HepG2 (cell line): ENCODE results near the gene ETF1. TPM values are rescaled to one million over a fixed set of nuclear protein-coding genes. Genes with fewer than 3 reads are reported as not detected.

Experiments used
- CBX2 ChIP-seq, 2 experiments: fragments of 200-600 bp in 1 of 2; sonication (generic); formaldehyde crosslinking in 1 of 2; IDR thresholded peaks; 2 replicates each; pipeline versions ENCODE4 v1.7.0 to v1.8.1; 2018 to 2022; ENCODE audit warnings: low read depth in 2 of 2, low read length in 1 of 2, mild to moderate bottlenecking in 1 of 2, missing genetic modification reagents in 1 of 2
- MAFK ChIP-seq, 2 experiments: IDR thresholded peaks in 1 of 2; conservative IDR thresholded peaks in 1 of 2; 2 replicates each; pipeline ENCODE4 v1.6.1; 2011; ENCODE audit warnings: improper control_type of control experiment in 2 of 2, low read length in 2 of 2
- PAX8 ChIP-seq: sonication (generic); formaldehyde crosslinking; IDR thresholded peaks from 2 replicates; pipeline ENCODE4 v1.8.0; 2022; ENCODE audit warnings: mild to moderate bottlenecking, missing genetic modification reagents, borderline replicate concordance
- REL ChIP-seq: sonication (generic); formaldehyde crosslinking; conservative IDR thresholded peaks from 2 replicates; pipeline ENCODE4 v1.8.0; 2022; ENCODE audit warnings: mild to moderate bottlenecking, missing genetic modification reagents, moderate library complexity
- YY1 ChIP-seq: IDR thresholded peaks from 2 replicates; pipeline ENCODE4 v1.6.1; 2011; ENCODE audit warnings: low read length, low read depth, moderate library complexity, mild to moderate bottlenecking; ENCODE audit not compliant: insufficient read depth, insufficient replicate concordance
- ZFP36L1 ChIP-seq: sonication (generic); formaldehyde crosslinking; IDR thresholded peaks from 2 replicates; pipeline ENCODE4 v1.8.0; 2022; ENCODE audit warnings: mild to moderate bottlenecking, missing genetic modification reagents, moderate library complexity
- ZNF570 ChIP-seq: sonication (generic); formaldehyde crosslinking; IDR thresholded peaks from 2 replicates; pipeline ENCODE4 v1.4.0; 2020; ENCODE audit warnings: mild to moderate bottlenecking, missing genetic modification reagents, borderline replicate concordance
- polyA plus RNA-seq, 8 experiments: library from polyadenylated mRNA; depleted of rRNA in 3 of 8; stranded (reverse) in 7 of 8; unstranded in 1 of 8; fragments of >200 nt; fragmentation: Illumina TruSeq in 4 of 8; extraction: Trizol in 4 of 8; gene quantifications; 2 replicates each; pipeline versions ENCODE4 v1.2.1 to v1.2.3, GENCODE V29; 2011 to 2016; ENCODE audit warnings: low read depth in 4 of 8, missing spikeins in 1 of 8, mixed read lengths in 1 of 8; ENCODE audit not compliant: insufficient read depth in 1 of 8
- total RNA-seq, 5 experiments: library from RNA; depleted of rRNA; stranded (reverse); fragments of >200 nt; fragmentation: Illumina TruSeq; extraction: Trizol; gene quantifications; 2 replicates each; pipeline ENCODE4 v1.2.3, GENCODE V29; 2016; ENCODE audit warnings: low read depth in 1 of 5
- TF ChIP-seq, protein P1 (sequence below): sonication (generic); formaldehyde crosslinking; IDR thresholded peaks from 2 replicates; pipeline ENCODE4 v1.4.0; 2020; ENCODE audit warnings: missing genetic modification reagents
- TF ChIP-seq, protein P2 (sequence below): sonication (generic); formaldehyde crosslinking; IDR thresholded peaks from 2 replicates; pipeline ENCODE4 v1.8.0; 2022; ENCODE audit warnings: mild to moderate bottlenecking, missing genetic modification reagents; ENCODE audit not compliant: insufficient replicate concordance
- TF ChIP-seq, protein P3 (sequence below), 2 experiments: sonication (generic) in 1 of 2; formaldehyde crosslinking in 1 of 2; IDR thresholded peaks; 2 replicates each; pipeline versions ENCODE4 v1.5.1 to v1.6.1; 2011 to 2020; ENCODE audit warnings: borderline replicate concordance in 1 of 2, low read depth in 1 of 2, low read length in 1 of 2, mild to moderate bottlenecking in 1 of 2, missing genetic modification reagents in 1 of 2, moderate library complexity in 1 of 2
- TF ChIP-seq, protein P4 (sequence below): sonication (generic); formaldehyde crosslinking; IDR thresholded peaks from 2 replicates; pipeline ENCODE4 v1.4.0; 2020; ENCODE audit warnings: missing genetic modification reagents
- TF ChIP-seq, protein P5 (sequence below): sonication (generic); formaldehyde crosslinking; IDR thresholded peaks from 2 replicates; pipeline ENCODE4 v1.4.0; 2020; ENCODE audit warnings: missing genetic modification reagents, borderline replicate concordance
- TF ChIP-seq, protein P6 (sequence below): sonication (generic); formaldehyde crosslinking; IDR thresholded peaks from 2 replicates; pipeline ENCODE4 v1.4.0; 2020; ENCODE audit warnings: missing genetic modification reagents

The ETF1 gene
- total and polyA plus RNA-seq, 2 of the 13 experiments (the other 11 are each of a cell fraction or from before 2014, with no cell fraction given): 52.1 to 184 TPM

DNA sequence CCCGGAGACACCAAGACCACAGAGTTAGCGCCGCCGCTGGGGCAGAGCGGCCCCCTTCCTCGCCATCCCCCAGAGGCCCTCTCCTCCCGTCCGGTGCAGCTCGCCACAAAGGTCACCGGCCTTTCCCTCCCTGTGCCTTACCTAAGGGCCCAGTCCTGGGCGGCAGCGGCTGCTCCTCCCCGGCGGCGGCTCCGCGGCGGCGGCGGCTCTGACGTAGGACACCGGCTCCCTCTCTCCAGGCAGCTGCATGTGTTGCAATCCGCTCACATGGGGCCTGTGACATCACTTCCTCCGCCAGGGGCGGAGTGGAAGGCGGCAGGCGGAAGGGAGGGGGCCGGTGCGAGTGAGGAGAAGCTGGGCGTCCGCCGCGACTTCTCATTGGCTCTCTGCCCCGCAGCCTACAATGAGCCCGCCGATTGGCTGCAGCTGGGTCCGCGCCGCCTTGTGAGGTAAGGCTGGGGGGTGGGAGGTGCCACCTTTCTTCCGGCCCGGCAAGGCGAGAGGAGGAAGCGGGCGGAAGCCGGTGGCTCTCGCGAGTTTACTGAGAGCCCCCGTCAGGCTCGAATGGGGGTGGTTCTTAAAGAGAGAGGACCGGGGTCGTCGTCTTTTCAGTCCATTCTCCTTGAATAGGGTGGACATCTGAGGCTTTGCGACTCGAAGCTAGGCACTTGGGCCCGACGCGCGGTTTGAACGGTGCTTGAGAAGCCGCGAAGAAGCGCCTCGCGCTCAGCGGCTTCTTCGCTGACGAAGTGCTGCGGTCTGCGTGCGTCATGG lies at the start of gene ETF1 (continued):
- TF ChIP-seq, protein P1, sequence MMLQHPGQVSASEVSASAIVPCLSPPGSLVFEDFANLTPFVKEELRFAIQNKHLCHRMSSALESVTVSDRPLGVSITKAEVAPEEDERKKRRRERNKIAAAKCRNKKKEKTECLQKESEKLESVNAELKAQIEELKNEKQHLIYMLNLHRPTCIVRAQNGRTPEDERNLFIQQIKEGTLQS (CRISPR knock-in tag): peak; percentile 41; the same call in 1 of the 2 replicates
- TF ChIP-seq, protein P2, sequence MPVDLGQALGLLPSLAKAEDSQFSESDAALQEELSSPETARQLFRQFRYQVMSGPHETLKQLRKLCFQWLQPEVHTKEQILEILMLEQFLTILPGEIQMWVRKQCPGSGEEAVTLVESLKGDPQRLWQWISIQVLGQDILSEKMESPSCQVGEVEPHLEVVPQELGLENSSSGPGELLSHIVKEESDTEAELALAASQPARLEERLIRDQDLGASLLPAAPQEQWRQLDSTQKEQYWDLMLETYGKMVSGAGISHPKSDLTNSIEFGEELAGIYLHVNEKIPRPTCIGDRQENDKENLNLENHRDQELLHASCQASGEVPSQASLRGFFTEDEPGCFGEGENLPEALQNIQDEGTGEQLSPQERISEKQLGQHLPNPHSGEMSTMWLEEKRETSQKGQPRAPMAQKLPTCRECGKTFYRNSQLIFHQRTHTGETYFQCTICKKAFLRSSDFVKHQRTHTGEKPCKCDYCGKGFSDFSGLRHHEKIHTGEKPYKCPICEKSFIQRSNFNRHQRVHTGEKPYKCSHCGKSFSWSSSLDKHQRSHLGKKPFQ: peak; percentile 60
- TF ChIP-seq, protein P3, sequence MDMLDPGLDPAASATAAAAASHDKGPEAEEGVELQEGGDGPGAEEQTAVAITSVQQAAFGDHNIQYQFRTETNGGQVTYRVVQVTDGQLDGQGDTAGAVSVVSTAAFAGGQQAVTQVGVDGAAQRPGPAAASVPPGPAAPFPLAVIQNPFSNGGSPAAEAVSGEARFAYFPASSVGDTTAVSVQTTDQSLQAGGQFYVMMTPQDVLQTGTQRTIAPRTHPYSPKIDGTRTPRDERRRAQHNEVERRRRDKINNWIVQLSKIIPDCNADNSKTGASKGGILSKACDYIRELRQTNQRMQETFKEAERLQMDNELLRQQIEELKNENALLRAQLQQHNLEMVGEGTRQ (IDR thresholded peaks at IDR 0.05; ENCODE audit: low read depth, low read length): peak; percentile 69
- TF ChIP-seq, protein P3 (CRISPR knock-in tag; IDR thresholded peaks at IDR 0.05; ENCODE audit: borderline replicate concordance): peak; percentile 93
- TF ChIP-seq, protein P4, sequence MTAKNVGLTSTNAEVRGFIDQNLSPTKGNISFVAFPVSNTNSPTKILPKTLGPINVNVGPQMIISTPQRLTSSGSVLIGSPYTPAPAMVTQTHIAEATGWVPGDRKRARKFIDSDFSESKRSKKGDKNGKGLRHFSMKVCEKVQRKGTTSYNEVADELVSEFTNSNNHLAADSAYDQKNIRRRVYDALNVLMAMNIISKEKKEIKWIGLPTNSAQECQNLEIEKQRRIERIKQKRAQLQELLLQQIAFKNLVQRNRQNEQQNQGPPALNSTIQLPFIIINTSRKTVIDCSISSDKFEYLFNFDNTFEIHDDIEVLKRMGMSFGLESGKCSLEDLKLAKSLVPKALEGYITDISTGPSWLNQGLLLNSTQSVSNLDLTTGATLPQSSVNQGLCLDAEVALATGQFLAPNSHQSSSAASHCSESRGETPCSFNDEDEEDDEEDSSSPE (CRISPR knock-in tag): peak; percentile 68
- TF ChIP-seq, protein P5, sequence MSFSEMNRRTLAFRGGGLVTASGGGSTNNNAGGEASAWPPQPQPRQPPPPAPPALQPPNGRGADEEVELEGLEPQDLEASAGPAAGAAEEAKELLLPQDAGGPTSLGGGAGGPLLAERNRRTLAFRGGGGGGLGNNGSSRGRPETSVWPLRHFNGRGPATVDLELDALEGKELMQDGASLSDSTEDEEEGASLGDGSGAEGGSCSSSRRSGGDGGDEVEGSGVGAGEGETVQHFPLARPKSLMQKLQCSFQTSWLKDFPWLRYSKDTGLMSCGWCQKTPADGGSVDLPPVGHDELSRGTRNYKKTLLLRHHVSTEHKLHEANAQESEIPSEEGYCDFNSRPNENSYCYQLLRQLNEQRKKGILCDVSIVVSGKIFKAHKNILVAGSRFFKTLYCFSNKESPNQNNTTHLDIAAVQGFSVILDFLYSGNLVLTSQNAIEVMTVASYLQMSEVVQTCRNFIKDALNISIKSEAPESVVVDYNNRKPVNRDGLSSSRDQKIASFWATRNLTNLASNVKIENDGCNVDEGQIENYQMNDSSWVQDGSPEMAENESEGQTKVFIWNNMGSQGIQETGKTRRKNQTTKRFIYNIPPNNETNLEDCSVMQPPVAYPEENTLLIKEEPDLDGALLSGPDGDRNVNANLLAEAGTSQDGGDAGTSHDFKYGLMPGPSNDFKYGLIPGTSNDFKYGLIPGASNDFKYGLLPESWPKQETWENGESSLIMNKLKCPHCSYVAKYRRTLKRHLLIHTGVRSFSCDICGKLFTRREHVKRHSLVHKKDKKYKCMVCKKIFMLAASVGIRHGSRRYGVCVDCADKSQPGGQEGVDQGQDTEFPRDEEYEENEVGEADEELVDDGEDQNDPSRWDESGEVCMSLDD (CRISPR knock-in tag): no peak; the same call in 1 of the 2 replicates
- TF ChIP-seq MAFK (conservative IDR thresholded peaks at IDR 0.05 in 1 of 2, IDR thresholded peaks at IDR 0.05 in 1 of 2; ENCODE audit: low read length in 2 of 2): no peak
- TF ChIP-seq ZFP36L1 (CRISPR knock-in tag): no peak
- peak; percentile 90; the same call in 1 of the 2 replicates for TF ChIP-seq REL
- TF ChIP-seq ZNF570 (CRISPR knock-in tag): no peak
- peak; percentile 16 for TF ChIP-seq YY1
- no peak for TF ChIP-seq CBX2 (IDR thresholded peaks at IDR 0.05; ENCODE audit: low read depth, low read length)
- no peak for TF ChIP-seq CBX2 (CRISPR knock-in tag; IDR thresholded peaks at IDR 0.05; ENCODE audit: low read depth)
- TF ChIP-seq, protein P6, sequence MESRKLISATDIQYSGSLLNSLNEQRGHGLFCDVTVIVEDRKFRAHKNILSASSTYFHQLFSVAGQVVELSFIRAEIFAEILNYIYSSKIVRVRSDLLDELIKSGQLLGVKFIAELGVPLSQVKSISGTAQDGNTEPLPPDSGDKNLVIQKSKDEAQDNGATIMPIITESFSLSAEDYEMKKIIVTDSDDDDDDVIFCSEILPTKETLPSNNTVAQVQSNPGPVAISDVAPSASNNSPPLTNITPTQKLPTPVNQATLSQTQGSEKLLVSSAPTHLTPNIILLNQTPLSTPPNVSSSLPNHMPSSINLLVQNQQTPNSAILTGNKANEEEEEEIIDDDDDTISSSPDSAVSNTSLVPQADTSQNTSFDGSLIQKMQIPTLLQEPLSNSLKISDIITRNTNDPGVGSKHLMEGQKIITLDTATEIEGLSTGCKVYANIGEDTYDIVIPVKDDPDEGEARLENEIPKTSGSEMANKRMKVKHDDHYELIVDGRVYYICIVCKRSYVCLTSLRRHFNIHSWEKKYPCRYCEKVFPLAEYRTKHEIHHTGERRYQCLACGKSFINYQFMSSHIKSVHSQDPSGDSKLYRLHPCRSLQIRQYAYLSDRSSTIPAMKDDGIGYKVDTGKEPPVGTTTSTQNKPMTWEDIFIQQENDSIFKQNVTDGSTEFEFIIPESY (CRISPR knock-in tag): no peak
- no peak for TF ChIP-seq PAX8
